ENCODE results near the gene MYRIP. TPM values are rescaled to one million over a fixed set of nuclear protein-coding genes. Genes with fewer than 3 reads are reported as not detected.
"Not testable (repeated sequence)": the region's sequence is repeated elsewhere in the genome, so short reads cannot be mapped to it uniquely, and the experiment has no call there.

MYRIP gene
- total RNA-seq, 4 donors from 2014 or later = 3.5 to 31.1 (median 12.1) TPM

DNA sequence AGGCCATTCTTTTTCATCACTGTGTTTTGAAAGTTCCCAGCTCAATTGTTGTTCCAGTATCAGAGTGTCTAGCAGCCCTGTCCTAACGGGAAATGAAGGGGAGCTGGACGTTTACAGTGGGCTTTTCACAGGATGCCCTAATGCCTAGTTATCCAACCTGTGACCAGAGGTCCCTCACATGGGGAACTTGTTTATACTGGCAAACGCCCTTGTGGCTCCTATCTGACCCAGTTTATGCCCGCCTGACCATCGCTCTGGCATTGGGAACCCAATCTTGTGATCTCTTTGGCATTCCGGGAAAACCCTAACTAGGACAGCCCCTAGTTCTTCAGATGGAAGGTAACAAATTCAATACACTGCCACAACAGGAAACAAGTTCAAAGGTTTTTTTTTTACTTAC is 14.5 kb upstream of the MYRIP start:
- TF ChIP-seq POLR2A (IDR thresholded peaks at IDR 0.05) = no peak
- TF ChIP-seq, protein P1, sequence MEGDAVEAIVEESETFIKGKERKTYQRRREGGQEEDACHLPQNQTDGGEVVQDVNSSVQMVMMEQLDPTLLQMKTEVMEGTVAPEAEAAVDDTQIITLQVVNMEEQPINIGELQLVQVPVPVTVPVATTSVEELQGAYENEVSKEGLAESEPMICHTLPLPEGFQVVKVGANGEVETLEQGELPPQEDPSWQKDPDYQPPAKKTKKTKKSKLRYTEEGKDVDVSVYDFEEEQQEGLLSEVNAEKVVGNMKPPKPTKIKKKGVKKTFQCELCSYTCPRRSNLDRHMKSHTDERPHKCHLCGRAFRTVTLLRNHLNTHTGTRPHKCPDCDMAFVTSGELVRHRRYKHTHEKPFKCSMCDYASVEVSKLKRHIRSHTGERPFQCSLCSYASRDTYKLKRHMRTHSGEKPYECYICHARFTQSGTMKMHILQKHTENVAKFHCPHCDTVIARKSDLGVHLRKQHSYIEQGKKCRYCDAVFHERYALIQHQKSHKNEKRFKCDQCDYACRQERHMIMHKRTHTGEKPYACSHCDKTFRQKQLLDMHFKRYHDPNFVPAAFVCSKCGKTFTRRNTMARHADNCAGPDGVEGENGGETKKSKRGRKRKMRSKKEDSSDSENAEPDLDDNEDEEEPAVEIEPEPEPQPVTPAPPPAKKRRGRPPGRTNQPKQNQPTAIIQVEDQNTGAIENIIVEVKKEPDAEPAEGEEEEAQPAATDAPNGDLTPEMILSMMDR (IDR thresholded peaks at IDR 0.05) = no peak
- no peak for DNase-seq
- Histone ChIP-seq H3K36me3 (no peaks in the 10 kb centered on the region), H3K27me3 (no peaks in the 10 kb centered on the region), H3K9me3 (no peaks in the 10 kb centered on the region), H3K4me1 (no peaks in the 10 kb centered on the region), H3K27ac (no peak overlapping the region), H3K4me3 (no peak overlapping the region)
- intact Hi-C loops (cut with DNase I; ENCODE audit: low total_unique reads) = no loop called here

DNA sequence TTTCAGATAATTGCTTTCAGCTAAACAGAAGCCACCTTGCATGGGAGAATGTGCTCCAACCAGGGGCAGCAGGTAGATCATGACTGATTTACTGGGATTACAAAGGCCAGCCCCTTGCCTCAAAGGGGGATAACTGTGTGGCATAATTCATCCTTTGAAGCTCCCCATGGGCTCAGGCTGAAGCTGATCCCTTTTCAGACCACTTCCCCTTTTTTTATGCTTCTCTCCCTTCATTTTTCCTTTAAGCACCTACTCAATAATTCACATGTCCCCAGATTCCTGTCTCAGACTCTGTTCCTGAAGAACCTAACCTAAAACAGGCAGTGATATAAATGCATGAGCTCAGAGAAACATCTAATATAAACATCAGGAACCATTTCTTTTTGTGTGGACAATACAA is 8.2 kb upstream of the MYRIP start:
- H3K4me3 ChIP-seq = no peak overlapping the region
- H3K9me3 ChIP-seq = no peaks in the 10 kb centered on the region
- intact Hi-C loops (cut with DNase I; ENCODE audit: low total_unique reads) = no loop called here
- no peaks in the 10 kb centered on the region for H3K27me3 ChIP-seq
- TF ChIP-seq POLR2A (IDR thresholded peaks at IDR 0.05) = no peak
- TF ChIP-seq, protein P1 (IDR thresholded peaks at IDR 0.05) = no peak
- no peaks in the 10 kb centered on the region for H3K4me1 ChIP-seq
- no peak overlapping the region for H3K27ac ChIP-seq
- H3K36me3 ChIP-seq = no peaks in the 10 kb centered on the region
- no peak for DNase-seq

DNA sequence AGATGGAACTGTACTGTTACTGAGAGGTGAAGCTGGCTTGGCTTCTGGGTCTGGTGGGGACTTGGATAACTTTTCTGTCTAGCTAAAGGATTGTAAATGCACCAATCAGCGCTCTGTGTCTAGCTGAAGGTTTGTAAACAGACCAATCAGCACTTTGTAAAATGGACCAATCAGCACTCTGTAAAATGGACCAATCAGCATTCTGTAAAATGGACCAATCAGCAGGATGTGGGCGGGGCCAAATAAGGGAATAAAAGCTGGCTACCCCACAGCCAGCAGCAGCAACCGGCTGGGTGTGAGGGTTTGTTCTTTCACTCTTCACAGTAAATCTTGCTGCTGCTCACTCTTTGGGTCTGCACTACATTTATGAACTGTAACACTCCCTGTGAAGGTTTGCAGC is 6.9 kb upstream of the MYRIP start:
- intact Hi-C loops (cut with DNase I; ENCODE audit: low total_unique reads); DNase-seq; H3K27me3 ChIP-seq; H3K9me3 ChIP-seq; H3K4me1 ChIP-seq; H3K4me3 ChIP-seq; H3K36me3 ChIP-seq; H3K27ac ChIP-seq: not testable (repeated sequence)

DNA sequence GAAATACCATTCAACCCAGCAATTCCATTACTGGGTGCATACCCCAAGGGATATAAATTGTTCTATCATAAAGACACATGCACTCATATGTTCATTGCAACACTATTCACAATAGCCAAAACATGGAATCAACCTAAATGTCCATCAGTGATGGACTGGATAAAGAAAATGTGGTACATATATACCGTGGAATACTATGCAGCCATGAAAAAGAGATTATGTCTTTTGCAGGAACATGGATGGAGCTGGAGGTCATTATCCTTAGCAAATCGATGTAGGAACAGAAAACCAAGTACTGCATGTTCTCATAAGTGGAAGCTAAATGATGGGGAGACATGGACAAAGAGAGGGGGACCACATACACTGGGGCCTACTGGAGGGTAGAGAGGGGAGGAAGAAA is 5.5 kb upstream of the MYRIP start:
- no peaks in the 10 kb centered on the region for H3K36me3 ChIP-seq
- intact Hi-C loops (cut with DNase I; ENCODE audit: low total_unique reads) = no loop called here
- H3K4me3 ChIP-seq = no peak overlapping the region
- no peaks in the 10 kb centered on the region for H3K27me3 ChIP-seq
- TF ChIP-seq, protein P1 (IDR thresholded peaks at IDR 0.05) = no peak
- no peak for TF ChIP-seq POLR2A (IDR thresholded peaks at IDR 0.05)
- no peaks in the 10 kb centered on the region for H3K9me3 ChIP-seq
- H3K27ac ChIP-seq = no peak overlapping the region
- no peak for DNase-seq
- H3K4me1 ChIP-seq = no peaks in the 10 kb centered on the region

DNA sequence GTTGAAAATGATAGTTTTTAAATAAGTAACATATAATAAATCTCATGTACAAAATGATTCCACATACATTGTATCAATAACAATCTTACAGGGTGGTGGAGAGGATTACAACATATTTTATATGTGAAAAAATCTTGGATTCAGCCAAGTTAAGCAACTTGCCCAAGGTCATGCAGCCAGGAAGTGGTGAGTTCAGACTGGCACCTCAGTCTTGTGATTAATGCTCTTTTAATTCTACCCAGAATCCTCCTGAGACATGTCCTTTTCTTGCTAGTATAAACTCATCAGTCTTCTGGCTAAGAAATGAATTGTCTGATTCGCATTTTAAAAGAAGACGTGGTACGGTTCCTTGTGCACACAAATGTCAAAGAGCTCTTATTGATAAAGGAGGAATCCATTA is 4.5 kb upstream of the MYRIP start:
- TF ChIP-seq, protein P1 (IDR thresholded peaks at IDR 0.05) = no peak
- TF ChIP-seq POLR2A (IDR thresholded peaks at IDR 0.05) = no peak
- no peak overlapping the region for H3K27ac ChIP-seq
- peaks cover 0 to 3% of the 10 kb centered on the region in 2 donors for H3K4me1 ChIP-seq
- H3K4me3 ChIP-seq = no peak overlapping the region
- no peaks in the 10 kb centered on the region for H3K27me3 ChIP-seq
- DNase-seq = no peak
- no peaks in the 10 kb centered on the region for H3K36me3 ChIP-seq
- intact Hi-C loops (cut with DNase I; ENCODE audit: low total_unique reads) = no loop called here
- no peaks in the 10 kb centered on the region for H3K9me3 ChIP-seq

DNA sequence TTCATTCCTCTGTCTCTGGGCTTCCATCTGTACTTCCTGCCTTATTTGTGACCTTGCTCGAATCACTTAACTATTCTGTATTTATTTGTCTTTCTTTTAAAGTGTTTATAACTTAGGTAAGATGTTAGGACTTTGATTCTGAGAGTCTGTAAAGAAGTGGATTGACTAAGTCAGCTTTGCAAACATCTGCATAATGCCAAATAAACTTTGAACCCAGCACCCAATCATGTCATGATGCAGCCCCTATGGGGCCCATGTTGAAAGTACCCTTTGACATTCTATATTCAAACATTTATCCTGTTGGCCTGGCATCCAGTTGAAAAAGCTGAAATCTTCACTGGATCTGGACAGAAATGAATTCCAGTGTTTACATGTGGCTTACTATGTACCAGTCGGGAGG is 3.8 kb upstream of the MYRIP start:
- Histone ChIP-seq H3K27me3 (no peaks in the 10 kb centered on the region), H3K9me3 (no peaks in the 10 kb centered on the region), H3K4me1 (peaks cover 0 to 10% of the 10 kb centered on the region in 2 donors), H3K36me3 (no peaks in the 10 kb centered on the region), H3K27ac (no peak overlapping the region), H3K4me3 (no peak overlapping the region)
- intact Hi-C loops (cut with DNase I; ENCODE audit: low total_unique reads) = no loop called here
- DNase-seq = no peak
- TF ChIP-seq, protein P1 (IDR thresholded peaks at IDR 0.05) = no peak
- TF ChIP-seq POLR2A (IDR thresholded peaks at IDR 0.05) = no peak

All from uterus (tissue), 4 donors.